Calu3 (cell line): ENCODE data around the gene RBM33. TPM values are rescaled to one million over a fixed set of nuclear protein-coding genes. Genes with fewer than 3 reads are reported as not detected.

ENCODE experiments used
- BruUV-seq: library from RNA; stranded (reverse); fragments of 400-500 nt; replicated peaks from 2 replicates; lab custom pipeline; 2021; lab: Mats Ljungman, UMichigan
- CTCF ChIA-PET: fragments of 300-600 bp; sonication (Branson Sonifier 250); formaldehyde crosslinking; loops from one replicate; lab custom pipeline; 2022; ENCODE audit warnings: antibody characterized with exemption; lab: Charles Lee
- DNase-seq: peaks from one replicate; pipeline ENCODE4 v3.0.0; 2022
- H3K27ac Mint-ChIP-seq: one replicate; pipeline ENCODE4 v1.8.0; 2022; ENCODE audit warnings: mixed read lengths; ENCODE audit not compliant: unreplicated experiment
- H3K27me3 Mint-ChIP-seq: one replicate; pipeline ENCODE4 v1.8.0; 2022; ENCODE audit warnings: mixed read lengths; ENCODE audit not compliant: unreplicated experiment
- H3K36me3 Mint-ChIP-seq: one replicate; pipeline ENCODE4 v1.8.0; 2022; ENCODE audit warnings: mild to moderate bottlenecking, moderate library complexity, mixed read lengths; ENCODE audit not compliant: insufficient read depth, unreplicated experiment
- H3K4me1 Mint-ChIP-seq: one replicate; pipeline ENCODE4 v1.8.0; 2022; ENCODE audit warnings: mild to moderate bottlenecking, low read depth, mixed read lengths; ENCODE audit not compliant: unreplicated experiment
- H3K4me3 Mint-ChIP-seq: one replicate; pipeline ENCODE4 v1.8.0; 2022; ENCODE audit warnings: mild to moderate bottlenecking, low read depth, moderate library complexity, mixed read lengths; ENCODE audit not compliant: unreplicated experiment
- H3K9me3 Mint-ChIP-seq: one replicate; pipeline ENCODE4 v1.8.0; 2022; ENCODE audit warnings: low read depth, mixed read lengths; ENCODE audit not compliant: unreplicated experiment
- CTCF ChIP-seq: fragments of 200-600 bp; IDR thresholded peaks from one replicate; pipeline ENCODE4 v1.8.0; 2022; ENCODE audit warnings: antibody characterized with exemption; ENCODE audit not compliant: unreplicated experiment
- intact Hi-C: fragments of 100-400 bp; cut with micrococcal nuclease; formaldehyde crosslinking; loops from one replicate; pipeline ENCODE4 v1.10.0; 2022; ENCODE audit not compliant: unreplicated experiment
- total RNA-seq: library from RNA; stranded (reverse); gene quantifications from 2 replicates; pipeline ENCODE4 v1.2.3, GENCODE V29; 2022

Gene RBM33
- total RNA-seq, 1 experiment from 2014 or later, result 82.9 TPM

GRCh38 chr7:155674556-155674955, 30.1 kb downstream of the RBM33 start:
- no peak for TF ChIP-seq CTCF
- TSS peak; percentile 4 for BruUV-seq
- CTCF ChIA-PET, result no interaction called here
- Mint-ChIP-seq H3K36me3 (peaks cover 4% of the 10 kb centered on the region), H3K27ac (no peak overlapping the region), H3K4me1 (no peaks in the 10 kb centered on the region), H3K27me3 (no peaks in the 10 kb centered on the region), H3K9me3 (no peaks in the 10 kb centered on the region), H3K4me3 (no peak overlapping the region)
- DNase-seq, result no peak
- intact Hi-C loops, result no loop called here

DNA sequence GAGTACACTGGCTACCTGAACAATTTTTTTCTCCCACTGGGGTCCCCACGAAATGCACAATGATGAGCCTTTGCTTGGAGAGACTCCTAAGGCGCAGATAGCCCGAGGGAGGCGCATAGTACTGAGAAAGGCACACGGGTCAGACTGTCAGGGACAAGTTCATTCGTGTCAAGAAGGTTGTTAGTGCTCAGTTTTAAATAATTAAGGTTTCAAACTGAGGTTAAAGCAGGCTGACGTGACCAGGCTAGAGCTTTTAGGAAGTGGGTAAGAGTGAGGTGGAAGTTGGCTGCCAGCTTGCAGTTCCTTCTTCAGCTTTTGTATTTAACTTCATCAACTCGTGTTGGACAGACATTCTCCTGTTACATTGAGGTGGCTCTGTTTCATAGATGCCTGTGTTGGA, 31.6 kb downstream of the RBM33 start:
- BruUV-seq, result no TSS peak
- intact Hi-C loops, result no loop called here

GRCh38 chr7:155677688-155678087, 33.2 kb downstream of the RBM33 start:
- no peak overlapping the region for H3K27ac Mint-ChIP-seq
- CTCF ChIA-PET, result no interaction called here
- no peak for DNase-seq
- H3K27me3 Mint-ChIP-seq, result no peaks in the 10 kb centered on the region
- no peak overlapping the region for H3K4me3 Mint-ChIP-seq
- TF ChIP-seq CTCF, result no peak
- intact Hi-C loops, result no loop called here
- peaks cover 26% of the 10 kb centered on the region for H3K36me3 Mint-ChIP-seq
- peaks cover 15% of the 10 kb centered on the region for H3K4me1 Mint-ChIP-seq
- H3K9me3 Mint-ChIP-seq, result no peaks in the 10 kb centered on the region
- no TSS peak for BruUV-seq

More for the DNA sequence above, 31.6 kb downstream of the RBM33 start:
- Mint-ChIP-seq H3K4me3 (no peak overlapping the region), H3K27ac (no peak overlapping the region), H3K9me3 (no peaks in the 10 kb centered on the region), H3K36me3 (peaks cover 11% of the 10 kb centered on the region), H3K27me3 (no peaks in the 10 kb centered on the region), H3K4me1 (peaks cover 9% of the 10 kb centered on the region)
- no peak for DNase-seq
- no peak for TF ChIP-seq CTCF
- CTCF ChIA-PET, result no interaction called here

GRCh38 chr7:155680124-155680523, 35.7 kb downstream of the RBM33 start:
- H3K9me3 Mint-ChIP-seq, result no peaks in the 10 kb centered on the region
- TF ChIP-seq CTCF, result no peak
- H3K4me3 Mint-ChIP-seq, result no peak overlapping the region
- peaks cover 15% of the 10 kb centered on the region for H3K4me1 Mint-ChIP-seq
- DNase-seq, result no peak
- H3K27me3 Mint-ChIP-seq, result no peaks in the 10 kb centered on the region
- peaks cover 33% of the 10 kb centered on the region for H3K36me3 Mint-ChIP-seq
- intact Hi-C loops, result no loop called here
- H3K27ac Mint-ChIP-seq, result no peak overlapping the region
- BruUV-seq, result no TSS peak
- CTCF ChIA-PET, result interaction anchor here (0.8 kb wide), 1 partner anchor 16 kb away, joined by 3 read pairs; no protein-coding TSS in a partner anchor
